ENCODE results near the gene STK4.

GRCh38 chr20:45101333-45101850 is 135.1 kb downstream of the STK4 start:
- TF ChIP-seq POLR2AphosphoS5 (IDR thresholded peaks at IDR 0.05; ENCODE audit: insufficient read depth in 1 of 2, low read depth in 1 of 2) (no peak), CTCF (IDR thresholded peaks at IDR 0.05) (no peak)

All from vagina (tissue), 2 donors.